Calu3 (cell line): ENCODE results near the gene EPS8L1. TPM values are rescaled to one million over a fixed set of nuclear protein-coding genes. Genes with fewer than 3 reads are reported as not detected.

Experiments
- BruUV-seq: library from RNA; stranded (reverse); fragments of 400-500 nt; replicated peaks from 2 replicates; lab custom pipeline; 2021; lab: Mats Ljungman, UMichigan
- CTCF ChIA-PET: fragments of 300-600 bp; sonication (Branson Sonifier 250); formaldehyde crosslinking; loops from one replicate; lab custom pipeline; 2022; ENCODE audit warnings: antibody characterized with exemption; lab: Charles Lee
- DNase-seq: peaks from one replicate; pipeline ENCODE4 v3.0.0; 2022
- H3K27ac Mint-ChIP-seq: one replicate; pipeline ENCODE4 v1.8.0; 2022; ENCODE audit warnings: mixed read lengths; ENCODE audit not compliant: unreplicated experiment
- H3K27me3 Mint-ChIP-seq: one replicate; pipeline ENCODE4 v1.8.0; 2022; ENCODE audit warnings: mixed read lengths; ENCODE audit not compliant: unreplicated experiment
- H3K36me3 Mint-ChIP-seq: one replicate; pipeline ENCODE4 v1.8.0; 2022; ENCODE audit warnings: mild to moderate bottlenecking, moderate library complexity, mixed read lengths; ENCODE audit not compliant: insufficient read depth, unreplicated experiment
- H3K4me1 Mint-ChIP-seq: one replicate; pipeline ENCODE4 v1.8.0; 2022; ENCODE audit warnings: mild to moderate bottlenecking, low read depth, mixed read lengths; ENCODE audit not compliant: unreplicated experiment
- H3K4me3 Mint-ChIP-seq: one replicate; pipeline ENCODE4 v1.8.0; 2022; ENCODE audit warnings: mild to moderate bottlenecking, low read depth, moderate library complexity, mixed read lengths; ENCODE audit not compliant: unreplicated experiment
- H3K9me3 Mint-ChIP-seq: one replicate; pipeline ENCODE4 v1.8.0; 2022; ENCODE audit warnings: low read depth, mixed read lengths; ENCODE audit not compliant: unreplicated experiment
- intact Hi-C: fragments of 100-400 bp; cut with micrococcal nuclease; formaldehyde crosslinking; loops from one replicate; pipeline ENCODE4 v1.10.0; 2022; ENCODE audit not compliant: unreplicated experiment
- total RNA-seq: library from RNA; stranded (reverse); gene quantifications from 2 replicates; pipeline ENCODE4 v1.2.3, GENCODE V29; 2022
- TF ChIP-seq, protein P1 (sequence below): fragments of 200-600 bp; IDR thresholded peaks from one replicate; pipeline ENCODE4 v1.8.0; 2022; ENCODE audit warnings: antibody characterized with exemption; ENCODE audit not compliant: unreplicated experiment

Gene EPS8L1
- total RNA-seq, 1 experiment from 2014 or later = 97.3 TPM

GRCh38 chr19:55042344-55042678 is 33.4 kb upstream of the EPS8L1 start:
- no peaks in the 10 kb centered on the region for H3K4me1 Mint-ChIP-seq
- no peak overlapping the region for H3K4me3 Mint-ChIP-seq
- no peak overlapping the region for H3K27ac Mint-ChIP-seq
- no peaks in the 10 kb centered on the region for H3K27me3 Mint-ChIP-seq
- TSS peak; percentile 9 for BruUV-seq
- DNase-seq = no peak
- CTCF ChIA-PET = no interaction called here
- H3K9me3 Mint-ChIP-seq = no peaks in the 10 kb centered on the region
- intact Hi-C loops = no loop called here
- TF ChIP-seq, protein P1, sequence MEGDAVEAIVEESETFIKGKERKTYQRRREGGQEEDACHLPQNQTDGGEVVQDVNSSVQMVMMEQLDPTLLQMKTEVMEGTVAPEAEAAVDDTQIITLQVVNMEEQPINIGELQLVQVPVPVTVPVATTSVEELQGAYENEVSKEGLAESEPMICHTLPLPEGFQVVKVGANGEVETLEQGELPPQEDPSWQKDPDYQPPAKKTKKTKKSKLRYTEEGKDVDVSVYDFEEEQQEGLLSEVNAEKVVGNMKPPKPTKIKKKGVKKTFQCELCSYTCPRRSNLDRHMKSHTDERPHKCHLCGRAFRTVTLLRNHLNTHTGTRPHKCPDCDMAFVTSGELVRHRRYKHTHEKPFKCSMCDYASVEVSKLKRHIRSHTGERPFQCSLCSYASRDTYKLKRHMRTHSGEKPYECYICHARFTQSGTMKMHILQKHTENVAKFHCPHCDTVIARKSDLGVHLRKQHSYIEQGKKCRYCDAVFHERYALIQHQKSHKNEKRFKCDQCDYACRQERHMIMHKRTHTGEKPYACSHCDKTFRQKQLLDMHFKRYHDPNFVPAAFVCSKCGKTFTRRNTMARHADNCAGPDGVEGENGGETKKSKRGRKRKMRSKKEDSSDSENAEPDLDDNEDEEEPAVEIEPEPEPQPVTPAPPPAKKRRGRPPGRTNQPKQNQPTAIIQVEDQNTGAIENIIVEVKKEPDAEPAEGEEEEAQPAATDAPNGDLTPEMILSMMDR = no peak
- peaks cover 80% of the 10 kb centered on the region for H3K36me3 Mint-ChIP-seq

- DNase-seq = no peak
- Mint-ChIP-seq H3K4me1 (no peaks in the 10 kb centered on the region), H3K9me3 (no peaks in the 10 kb centered on the region), H3K27me3 (no peaks in the 10 kb centered on the region), H3K36me3 (peaks cover 82% of the 10 kb centered on the region), H3K27ac (no peak overlapping the region), H3K4me3 (no peak overlapping the region)
- TF ChIP-seq, protein P1 = no peak
- CTCF ChIA-PET = no interaction called here
- intact Hi-C loops = no loop called here
- no TSS peak for BruUV-seq
Observed at GRCh38 chr19:55042688-55043087, 33.0 kb upstream of the EPS8L1 start.

- CTCF ChIA-PET = no interaction called here
- peaks cover 88% of the 10 kb centered on the region for H3K36me3 Mint-ChIP-seq
- no peak overlapping the region for H3K4me3 Mint-ChIP-seq
- intact Hi-C loops = no loop called here
- H3K27me3 Mint-ChIP-seq = no peaks in the 10 kb centered on the region
- no peaks in the 10 kb centered on the region for H3K4me1 Mint-ChIP-seq
- TF ChIP-seq, protein P1 = no peak
- H3K27ac Mint-ChIP-seq = no peak overlapping the region
- no peaks in the 10 kb centered on the region for H3K9me3 Mint-ChIP-seq
- no peak for DNase-seq
- no TSS peak for BruUV-seq
Observed at GRCh38 chr19:55044286-55044685, 31.4 kb upstream of the EPS8L1 start.

- TF ChIP-seq, protein P1 = no peak
- no peak overlapping the region for H3K27ac Mint-ChIP-seq
- no peaks in the 10 kb centered on the region for H3K9me3 Mint-ChIP-seq
- CTCF ChIA-PET = no interaction called here
- no peak for DNase-seq
- H3K4me1 Mint-ChIP-seq = no peaks in the 10 kb centered on the region
- no peak overlapping the region for H3K4me3 Mint-ChIP-seq
- BruUV-seq = no TSS peak
- H3K36me3 Mint-ChIP-seq = peaks cover 84% of the 10 kb centered on the region
- intact Hi-C loops = no loop called here
- no peaks in the 10 kb centered on the region for H3K27me3 Mint-ChIP-seq
Observed at GRCh38 chr19:55044771-55045716, 30.6 kb upstream of the EPS8L1 start.
